Suprapubic skin (tissue), 4 donors: ENCODE data around the gene FAM204A. TPM values are rescaled to one million over a fixed set of nuclear protein-coding genes. Genes with fewer than 3 reads are reported as not detected.

Experiments used
- DNase-seq, 2 donors: peaks; one replicate each; pipeline ENCODE4 v3.0.0-alpha.2; 2019; ENCODE audit warnings: low spot score in 2 of 2
- H3K27ac ChIP-seq: fragments of 200-600 bp; sonication (generic); one replicate; pipeline ENCODE4 v1.5.1; 2019
- H3K27me3 ChIP-seq: fragments of 200-600 bp; sonication (generic); one replicate; pipeline ENCODE4 v1.5.1; 2019
- H3K36me3 ChIP-seq: fragments of 200-600 bp; sonication (generic); one replicate; pipeline ENCODE4 v1.5.1; 2019
- H3K4me1 ChIP-seq: fragments of 200-600 bp; sonication (generic); one replicate; pipeline ENCODE4 v1.5.1; 2019
- H3K4me3 ChIP-seq: fragments of 200-600 bp; sonication (generic); one replicate; pipeline ENCODE4 v1.5.1; 2019; ENCODE audit warnings: mild to moderate bottlenecking
- H3K9me3 ChIP-seq: fragments of 200-600 bp; sonication (generic); one replicate; pipeline ENCODE4 v1.5.1; 2019
- EP300 ChIP-seq: sonication (generic); formaldehyde crosslinking; IDR thresholded peaks from one replicate; pipeline ENCODE4 v1.6.1; 2017; ENCODE audit warnings: antibody characterized with exemption
- POLR2A ChIP-seq, 2 donors: fragments of 450-650 bp; IDR thresholded peaks; one replicate each; pipeline ENCODE4 v1.6.1; 2017; ENCODE audit warnings: antibody characterized with exemption in 2 of 2, mild to moderate bottlenecking in 2 of 2, moderate library complexity in 2 of 2
- POLR2AphosphoS5 ChIP-seq, 3 donors: sonication (generic); formaldehyde crosslinking; IDR thresholded peaks; one replicate each; pipeline ENCODE4 v1.6.1; 2017; ENCODE audit warnings: antibody characterized with exemption in 3 of 3
- WGBS: methylation state at CpG from one replicate; pipeline ENCODE4 v1.1.5; 2018; 5-methylcytosine and 5-hydroxymethylcytosine counted together
- total RNA-seq, 4 donors: library from RNA; depleted of rRNA; stranded (reverse); fragments of >200 nt; gene quantifications; one replicate each; pipeline ENCODE4 v1.1.0, GENCODE V29; 2016
- TF ChIP-seq, protein P1 (sequence below), 2 donors: fragments of 200-600 bp in 1 of 2; fragments of 450-650 bp in 1 of 2; sonication (generic) in 1 of 2; IDR thresholded peaks; one replicate each; pipeline ENCODE4 v1.5.1; 2016 to 2019; ENCODE audit warnings: antibody characterized with exemption in 2 of 2, mild to moderate bottlenecking in 1 of 2, moderate library complexity in 1 of 2

Gene FAM204A
- total RNA-seq, result 10 to 100 TPM; 18.2 to 45.4 (median 35.1) TPM

DNA sequence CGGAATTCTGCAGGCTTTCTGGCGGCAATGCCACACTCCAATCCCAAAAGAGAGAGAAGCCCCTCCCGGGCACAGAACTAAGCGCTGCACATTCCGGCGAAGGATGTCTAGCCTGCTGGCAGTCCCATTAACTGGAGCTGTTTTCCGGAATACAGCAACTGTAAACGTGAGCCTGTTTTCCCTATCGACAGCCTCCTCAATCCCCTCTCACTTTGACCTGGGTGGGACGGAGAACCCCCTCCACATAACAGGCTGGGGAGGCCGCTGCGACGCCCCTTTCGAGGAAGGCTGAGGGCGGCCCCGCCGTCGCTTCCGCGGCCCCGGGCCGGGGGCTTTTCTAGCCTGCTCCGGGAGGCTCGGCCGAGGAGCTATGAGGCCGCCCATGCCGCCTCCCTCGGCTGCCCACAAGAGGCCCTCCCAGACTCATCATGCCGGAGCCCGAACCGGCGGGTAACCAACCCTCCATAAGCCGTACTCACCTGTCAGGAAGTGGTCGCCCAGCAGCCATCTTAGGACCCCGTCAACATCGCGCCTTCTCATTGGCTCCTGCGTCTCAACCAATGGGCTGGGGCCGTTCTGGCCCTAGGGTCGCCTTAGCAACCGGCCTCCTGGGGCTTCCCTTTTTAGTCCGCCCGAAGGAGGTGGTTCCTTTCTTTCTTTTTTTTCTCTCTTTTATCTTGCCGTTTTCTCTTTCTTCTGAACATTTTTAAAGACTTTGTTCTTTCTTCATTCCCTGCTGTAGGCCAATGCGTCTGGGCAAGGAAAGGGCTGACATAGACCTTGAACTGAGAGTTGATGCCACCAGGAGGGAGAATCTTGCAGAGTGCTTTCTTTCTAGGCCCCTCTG, at the start of gene FAM204A:
FAM204A (minus strand) TSS at position 534 of the 847 bp plus-strand sequence. CDS start 5,909 bp downstream, outside the sequence.
- no peak for TF ChIP-seq EP300
- peak in 1 of 3 donors; percentile 80 for TF ChIP-seq POLR2AphosphoS5 (IDR thresholded peaks at IDR 0.05)
- TF ChIP-seq, protein P1, sequence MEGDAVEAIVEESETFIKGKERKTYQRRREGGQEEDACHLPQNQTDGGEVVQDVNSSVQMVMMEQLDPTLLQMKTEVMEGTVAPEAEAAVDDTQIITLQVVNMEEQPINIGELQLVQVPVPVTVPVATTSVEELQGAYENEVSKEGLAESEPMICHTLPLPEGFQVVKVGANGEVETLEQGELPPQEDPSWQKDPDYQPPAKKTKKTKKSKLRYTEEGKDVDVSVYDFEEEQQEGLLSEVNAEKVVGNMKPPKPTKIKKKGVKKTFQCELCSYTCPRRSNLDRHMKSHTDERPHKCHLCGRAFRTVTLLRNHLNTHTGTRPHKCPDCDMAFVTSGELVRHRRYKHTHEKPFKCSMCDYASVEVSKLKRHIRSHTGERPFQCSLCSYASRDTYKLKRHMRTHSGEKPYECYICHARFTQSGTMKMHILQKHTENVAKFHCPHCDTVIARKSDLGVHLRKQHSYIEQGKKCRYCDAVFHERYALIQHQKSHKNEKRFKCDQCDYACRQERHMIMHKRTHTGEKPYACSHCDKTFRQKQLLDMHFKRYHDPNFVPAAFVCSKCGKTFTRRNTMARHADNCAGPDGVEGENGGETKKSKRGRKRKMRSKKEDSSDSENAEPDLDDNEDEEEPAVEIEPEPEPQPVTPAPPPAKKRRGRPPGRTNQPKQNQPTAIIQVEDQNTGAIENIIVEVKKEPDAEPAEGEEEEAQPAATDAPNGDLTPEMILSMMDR (IDR thresholded peaks at IDR 0.05), result no peak
- peak in 1 of 2 donors; percentile 36 for TF ChIP-seq POLR2A (IDR thresholded peaks at IDR 0.05)
- Histone ChIP-seq H3K4me1 (peaks cover 33% of the 10 kb centered on the region), H3K27me3 (peaks cover 4% of the 10 kb centered on the region), H3K27ac (peak within 1 kb of the TSS; percentile 83), H3K4me3 (peak within 1 kb of the TSS; percentile 90), H3K36me3 (no peaks in the 10 kb centered on the region), H3K9me3 (no peaks in the 10 kb centered on the region)
- DNase-seq, result peak; percentile 97 to 98
- WGBS, result under 1% methylated on average over 24 of the region's 45 CpGs

DNA sequence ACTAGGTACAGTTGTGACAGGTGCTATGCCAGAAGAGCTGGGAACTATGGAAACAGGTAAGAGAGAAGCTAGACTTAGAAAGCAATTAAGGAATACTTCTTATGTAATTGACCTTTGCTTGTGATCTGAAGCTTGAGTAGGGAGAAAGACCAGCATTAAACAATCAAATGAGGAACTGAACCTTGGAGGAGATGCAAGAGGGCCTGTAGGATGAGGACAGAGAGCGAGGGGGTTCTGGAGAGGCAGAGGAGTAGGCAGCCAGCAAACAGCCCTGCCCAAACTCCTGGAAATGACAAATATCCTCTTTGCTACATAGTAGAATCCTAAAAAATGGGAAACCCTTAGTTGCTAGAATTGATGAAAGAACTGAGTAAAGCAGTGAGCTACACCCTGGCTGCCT, 41.6 kb upstream of the FAM204A start:
- peaks cover 29% of the 10 kb centered on the region for H3K27me3 ChIP-seq
- H3K27ac ChIP-seq, result no peak overlapping the region
- H3K4me3 ChIP-seq, result no peak overlapping the region
- TF ChIP-seq EP300 (no peak), POLR2A (IDR thresholded peaks at IDR 0.05) (no peak), POLR2AphosphoS5 (IDR thresholded peaks at IDR 0.05) (no peak)
- TF ChIP-seq, protein P1 (IDR thresholded peaks at IDR 0.05), result no peak
- H3K4me1 ChIP-seq, result no peaks in the 10 kb centered on the region
- H3K36me3 ChIP-seq, result no peaks in the 10 kb centered on the region
- WGBS, result 96% methylated on average over 1 of the region's 1 CpG
- DNase-seq, result no peak
- H3K9me3 ChIP-seq, result no peaks in the 10 kb centered on the region

DNA sequence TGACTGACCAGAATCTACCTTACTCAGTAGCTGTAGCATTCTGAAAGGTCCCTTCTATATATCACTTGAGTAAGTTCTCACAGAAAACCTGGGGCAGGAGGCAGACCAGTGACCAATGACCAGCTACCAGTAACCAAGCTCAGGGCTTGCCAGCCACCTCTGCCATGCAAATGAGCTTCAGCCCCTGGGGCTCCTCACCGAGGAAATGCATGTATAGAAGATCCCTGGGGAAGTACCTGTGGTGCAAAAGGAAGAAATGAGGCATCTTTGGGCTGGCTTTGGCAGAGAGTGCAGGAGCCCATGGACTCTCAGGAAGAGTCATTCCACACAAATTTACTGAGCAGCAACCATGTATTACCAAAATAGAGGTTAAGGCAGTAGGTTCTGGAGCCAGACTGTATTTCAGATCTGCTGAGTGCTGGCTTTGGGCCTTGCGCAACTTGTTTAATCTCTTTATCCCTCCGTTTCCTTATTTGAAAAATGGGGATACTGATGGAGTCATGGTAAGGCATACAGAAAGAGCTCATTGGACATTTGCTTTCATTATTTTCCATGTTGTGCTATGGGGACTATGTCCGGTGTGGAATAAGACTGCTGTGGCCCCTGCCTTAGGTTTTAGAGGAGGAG, 41.1 kb upstream of the FAM204A start:
- H3K9me3 ChIP-seq, result no peaks in the 10 kb centered on the region
- no peak overlapping the region for H3K4me3 ChIP-seq
- H3K4me1 ChIP-seq, result no peaks in the 10 kb centered on the region
- H3K27ac ChIP-seq, result no peak overlapping the region
- WGBS, result 78% methylated on average over 4 of the region's 4 CpGs
- no peaks in the 10 kb centered on the region for H3K36me3 ChIP-seq
- TF ChIP-seq POLR2AphosphoS5 (IDR thresholded peaks at IDR 0.05), result no peak
- TF ChIP-seq, protein P1 (IDR thresholded peaks at IDR 0.05), result no peak
- TF ChIP-seq POLR2A (IDR thresholded peaks at IDR 0.05), result no peak
- no peak for TF ChIP-seq EP300
- peaks cover 29% of the 10 kb centered on the region for H3K27me3 ChIP-seq
- no peak for DNase-seq

DNA sequence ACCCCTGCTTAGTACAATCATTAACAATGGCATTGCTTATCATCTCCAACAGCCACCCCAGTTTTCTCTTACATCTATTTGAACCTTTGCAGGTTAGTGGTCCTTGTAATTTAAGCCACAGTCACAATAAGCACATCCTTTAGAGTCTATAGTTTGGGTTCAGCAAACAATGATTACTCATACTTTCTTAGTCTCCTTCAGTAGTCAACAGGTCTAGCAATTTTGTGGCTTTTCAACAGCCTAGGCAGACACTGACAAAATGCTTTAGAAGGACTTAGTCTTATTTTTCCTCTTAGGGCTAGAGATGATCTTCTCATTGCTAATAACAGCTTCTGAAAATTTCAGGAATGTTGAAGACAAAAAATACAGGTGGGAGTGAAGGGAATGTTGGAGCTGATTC, 32.3 kb upstream of the FAM204A start:
- Histone ChIP-seq H3K4me3 (no peak overlapping the region), H3K27me3 (no peaks in the 10 kb centered on the region), H3K4me1 (no peaks in the 10 kb centered on the region), H3K9me3 (no peaks in the 10 kb centered on the region), H3K36me3 (no peaks in the 10 kb centered on the region), H3K27ac (no peak overlapping the region)
- TF ChIP-seq EP300 (no peak), POLR2AphosphoS5 (IDR thresholded peaks at IDR 0.05) (no peak), POLR2A (IDR thresholded peaks at IDR 0.05) (no peak)
- TF ChIP-seq, protein P1 (IDR thresholded peaks at IDR 0.05), result no peak
- DNase-seq, result no peak

DNA sequence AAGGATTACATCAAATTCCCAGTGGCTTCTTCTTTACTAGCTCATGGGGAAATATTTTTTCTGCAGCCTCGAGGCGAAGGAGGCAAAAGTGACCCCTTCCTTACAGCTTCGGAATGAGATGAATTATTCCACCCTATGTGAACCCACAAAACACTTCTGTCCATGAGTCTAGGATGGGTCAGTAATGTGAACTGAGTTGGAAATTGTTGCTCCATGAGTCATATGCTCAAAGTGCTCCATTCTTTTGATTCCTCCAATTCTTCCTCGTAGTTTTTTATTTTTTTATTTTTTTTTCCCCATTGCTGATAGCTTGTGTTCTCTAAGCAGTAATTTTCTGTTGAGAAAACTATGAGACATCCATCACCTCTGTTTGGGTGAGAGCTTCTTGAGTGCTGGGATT, 31.7 kb upstream of the FAM204A start:
- H3K27ac ChIP-seq, result no peak overlapping the region
- 50% methylated on average over 4 of the region's 4 CpGs for WGBS
- H3K9me3 ChIP-seq, result no peaks in the 10 kb centered on the region
- TF ChIP-seq EP300 (no peak), POLR2A (IDR thresholded peaks at IDR 0.05) (no peak), POLR2AphosphoS5 (IDR thresholded peaks at IDR 0.05) (no peak)
- TF ChIP-seq, protein P1 (IDR thresholded peaks at IDR 0.05), result no peak
- H3K36me3 ChIP-seq, result no peaks in the 10 kb centered on the region
- no peaks in the 10 kb centered on the region for H3K27me3 ChIP-seq
- DNase-seq, result no peak
- no peak overlapping the region for H3K4me3 ChIP-seq
- H3K4me1 ChIP-seq, result no peaks in the 10 kb centered on the region
